ENCODE data around the gene MOAP1.

Gene MOAP1

GRCh38 chr14:93214598-93214997 lies 29.9 kb upstream of the MOAP1 start:
- no peaks in the 10 kb centered on the region for H3K4me1 ChIP-seq (ENCODE audit: control insufficient read depth in 2 of 2, insufficient read depth in 2 of 2, low read length in 2 of 2)
- peaks cover 16 to 47% of the 10 kb centered on the region in 2 donors for H3K36me3 ChIP-seq (ENCODE audit: control insufficient read depth in 2 of 2, insufficient read depth in 2 of 2, low read length in 2 of 2)
- H3K27me3 ChIP-seq (ENCODE audit: control insufficient read depth in 2 of 2, insufficient read depth in 2 of 2, low read length in 2 of 2) = no peaks in the 10 kb centered on the region
- H3K9ac ChIP-seq (ENCODE audit: low read depth in 1 of 2, low read length in 2 of 2) = no peak overlapping the region
- H3K4me3 ChIP-seq (ENCODE audit: low read length in 2 of 2) = no peak overlapping the region
- H3K27ac ChIP-seq (ENCODE audit: low read depth in 2 of 2, low read length in 2 of 2) = no peak overlapping the region
- no peaks in the 10 kb centered on the region for H3K9me3 ChIP-seq (ENCODE audit: control insufficient read depth in 2 of 2, low read length in 2 of 2)

- H3K27me3 ChIP-seq (ENCODE audit: control insufficient read depth in 2 of 2, insufficient read depth in 2 of 2, low read length in 2 of 2) = no peaks in the 10 kb centered on the region
- no peaks in the 10 kb centered on the region for H3K9me3 ChIP-seq (ENCODE audit: control insufficient read depth in 2 of 2, low read length in 2 of 2)
- peaks cover 16 to 40% of the 10 kb centered on the region in 2 donors for H3K36me3 ChIP-seq (ENCODE audit: control insufficient read depth in 2 of 2, insufficient read depth in 2 of 2, low read length in 2 of 2)
- peaks cover 5 to 10% of the 10 kb centered on the region in 2 donors for H3K4me1 ChIP-seq (ENCODE audit: control insufficient read depth in 2 of 2, insufficient read depth in 2 of 2, low read length in 2 of 2)
- no peak overlapping the region for H3K4me3 ChIP-seq (ENCODE audit: low read length in 2 of 2)
- no peak overlapping the region for H3K9ac ChIP-seq (ENCODE audit: low read depth in 1 of 2, low read length in 2 of 2)
- no peak overlapping the region for H3K27ac ChIP-seq (ENCODE audit: low read depth in 2 of 2, low read length in 2 of 2)
Observed at GRCh38 chr14:93212432-93212831, 27.7 kb upstream of the MOAP1 start.

- H3K4me3 ChIP-seq (ENCODE audit: low read length in 2 of 2) = peak overlapping the region; percentile 87 to 93
- peak overlapping the region; percentile 79 to 85 for H3K9ac ChIP-seq (ENCODE audit: low read depth in 1 of 2, low read length in 2 of 2)
- H3K27me3 ChIP-seq (ENCODE audit: control insufficient read depth in 2 of 2, insufficient read depth in 2 of 2, low read length in 2 of 2) = no peaks in the 10 kb centered on the region
- peaks cover 4 to 15% of the 10 kb centered on the region in 2 donors for H3K36me3 ChIP-seq (ENCODE audit: control insufficient read depth in 2 of 2, insufficient read depth in 2 of 2, low read length in 2 of 2)
- H3K27ac ChIP-seq (ENCODE audit: low read depth in 2 of 2, low read length in 2 of 2) = peak overlapping the region; percentile 76 to 88
- H3K9me3 ChIP-seq (ENCODE audit: control insufficient read depth in 2 of 2, low read length in 2 of 2) = no peaks in the 10 kb centered on the region
- H3K4me1 ChIP-seq (ENCODE audit: control insufficient read depth in 2 of 2, insufficient read depth in 2 of 2, low read length in 2 of 2) = peaks cover 7 to 14% of the 10 kb centered on the region in 2 donors
Observed at GRCh38 chr14:93207468-93208308, 23.0 kb upstream of the MOAP1 start.

GRCh38 chr14:93206793-93207467 lies 22.2 kb upstream of the MOAP1 start, which contains the start of the genes GON7 and UBR7:
GON7 (minus strand) TSS chr14:93207065; CDS start chr14:93207037, 28 bp downstream.
UBR7 (plus strand) TSS chr14:93207256; CDS start chr14:93207292, 36 bp downstream.
- H3K27ac ChIP-seq (ENCODE audit: low read depth in 2 of 2, low read length in 2 of 2) = peak within 1 kb of the TSS; percentile 81 to 88
- no peaks in the 10 kb centered on the region for H3K27me3 ChIP-seq (ENCODE audit: control insufficient read depth in 2 of 2, insufficient read depth in 2 of 2, low read length in 2 of 2)
- H3K9ac ChIP-seq (ENCODE audit: low read depth in 1 of 2, low read length in 2 of 2) = peak within 1 kb of the TSS; percentile 85
- no peaks in the 10 kb centered on the region for H3K9me3 ChIP-seq (ENCODE audit: control insufficient read depth in 2 of 2, low read length in 2 of 2)
- peak within 1 kb of the TSS; percentile 87 to 93 for H3K4me3 ChIP-seq (ENCODE audit: low read length in 2 of 2)
- H3K4me1 ChIP-seq (ENCODE audit: control insufficient read depth in 2 of 2, insufficient read depth in 2 of 2, low read length in 2 of 2) = peaks cover 7 to 14% of the 10 kb centered on the region in 2 donors
- peaks cover 0 to 8% of the 10 kb centered on the region in 2 donors for H3K36me3 ChIP-seq (ENCODE audit: control insufficient read depth in 2 of 2, insufficient read depth in 2 of 2, low read length in 2 of 2)

GRCh38 chr14:93201155-93201704 lies 16.5 kb upstream of the MOAP1 start:
- no peak overlapping the region for H3K9ac ChIP-seq (ENCODE audit: low read depth in 1 of 2, low read length in 2 of 2)

GRCh38 chr14:93200553-93200952 lies 15.9 kb upstream of the MOAP1 start:
- Histone ChIP-seq H3K36me3 (ENCODE audit: control insufficient read depth in 2 of 2, insufficient read depth in 2 of 2, low read length in 2 of 2) (peaks cover 0 to 2% of the 10 kb centered on the region in 2 donors), H3K9ac (ENCODE audit: low read depth in 1 of 2, low read length in 2 of 2) (no peak overlapping the region), H3K4me3 (ENCODE audit: low read length in 2 of 2) (no peak overlapping the region), H3K4me1 (ENCODE audit: control insufficient read depth in 2 of 2, insufficient read depth in 2 of 2, low read length in 2 of 2) (no peaks in the 10 kb centered on the region), H3K9me3 (ENCODE audit: control insufficient read depth in 2 of 2, low read length in 2 of 2) (no peaks in the 10 kb centered on the region), H3K27me3 (ENCODE audit: control insufficient read depth in 2 of 2, insufficient read depth in 2 of 2, low read length in 2 of 2) (no peaks in the 10 kb centered on the region), H3K27ac (ENCODE audit: low read depth in 2 of 2, low read length in 2 of 2) (no peak overlapping the region)

More at GRCh38 chr14:93201155-93201704, 16.5 kb upstream of the MOAP1 start:
- no peak overlapping the region for H3K4me3 ChIP-seq (ENCODE audit: low read length in 2 of 2)
- no peak overlapping the region for H3K27ac ChIP-seq (ENCODE audit: low read depth in 2 of 2, low read length in 2 of 2)
- H3K27me3 ChIP-seq (ENCODE audit: control insufficient read depth in 2 of 2, insufficient read depth in 2 of 2, low read length in 2 of 2) = no peaks in the 10 kb centered on the region
- no peaks in the 10 kb centered on the region for H3K9me3 ChIP-seq (ENCODE audit: control insufficient read depth in 2 of 2, low read length in 2 of 2)
- peaks cover 2 to 3% of the 10 kb centered on the region in 2 donors for H3K4me1 ChIP-seq (ENCODE audit: control insufficient read depth in 2 of 2, insufficient read depth in 2 of 2, low read length in 2 of 2)
- H3K36me3 ChIP-seq (ENCODE audit: control insufficient read depth in 2 of 2, insufficient read depth in 2 of 2, low read length in 2 of 2) = peaks cover 0 to 2% of the 10 kb centered on the region in 2 donors

- Histone ChIP-seq H3K9ac (ENCODE audit: low read depth in 1 of 2, low read length in 2 of 2) (no peak overlapping the region), H3K27ac (ENCODE audit: low read depth in 2 of 2, low read length in 2 of 2) (no peak overlapping the region), H3K9me3 (ENCODE audit: control insufficient read depth in 2 of 2, low read length in 2 of 2) (no peaks in the 10 kb centered on the region), H3K36me3 (ENCODE audit: control insufficient read depth in 2 of 2, insufficient read depth in 2 of 2, low read length in 2 of 2) (no peaks in the 10 kb centered on the region), H3K4me1 (ENCODE audit: control insufficient read depth in 2 of 2, insufficient read depth in 2 of 2, low read length in 2 of 2) (no peaks in the 10 kb centered on the region), H3K27me3 (ENCODE audit: control insufficient read depth in 2 of 2, insufficient read depth in 2 of 2, low read length in 2 of 2) (no peaks in the 10 kb centered on the region), H3K4me3 (ENCODE audit: low read length in 2 of 2) (no peak overlapping the region)
Observed at GRCh38 chr14:93199031-93199430, 14.3 kb upstream of the MOAP1 start.

GRCh38 chr14:93195316-93195999 lies 10.8 kb upstream of the MOAP1 start:
- no peak overlapping the region for H3K9ac ChIP-seq (ENCODE audit: low read depth in 1 of 2, low read length in 2 of 2)
- H3K27me3 ChIP-seq (ENCODE audit: control insufficient read depth in 2 of 2, insufficient read depth in 2 of 2, low read length in 2 of 2) = no peaks in the 10 kb centered on the region
- no peaks in the 10 kb centered on the region for H3K4me1 ChIP-seq (ENCODE audit: control insufficient read depth in 2 of 2, insufficient read depth in 2 of 2, low read length in 2 of 2)
- H3K36me3 ChIP-seq (ENCODE audit: control insufficient read depth in 2 of 2, insufficient read depth in 2 of 2, low read length in 2 of 2) = no peaks in the 10 kb centered on the region
- H3K9me3 ChIP-seq (ENCODE audit: control insufficient read depth in 2 of 2, low read length in 2 of 2) = no peaks in the 10 kb centered on the region
- no peak overlapping the region for H3K4me3 ChIP-seq (ENCODE audit: low read length in 2 of 2)
- peak overlapping the region; percentile 64 to 68 for H3K27ac ChIP-seq (ENCODE audit: low read depth in 2 of 2, low read length in 2 of 2)

GRCh38 chr14:93186956-93187355 lies 2.3 kb upstream of the MOAP1 start:
- Histone ChIP-seq H3K27ac (ENCODE audit: low read depth in 2 of 2, low read length in 2 of 2) (no peak overlapping the region), H3K27me3 (ENCODE audit: control insufficient read depth in 2 of 2, insufficient read depth in 2 of 2, low read length in 2 of 2) (no peaks in the 10 kb centered on the region), H3K4me1 (ENCODE audit: control insufficient read depth in 2 of 2, insufficient read depth in 2 of 2, low read length in 2 of 2) (peaks cover 13 to 20% of the 10 kb centered on the region in 2 donors), H3K9ac (ENCODE audit: low read depth in 1 of 2, low read length in 2 of 2) (no peak overlapping the region), H3K36me3 (ENCODE audit: control insufficient read depth in 2 of 2, insufficient read depth in 2 of 2, low read length in 2 of 2) (peaks cover 11 to 15% of the 10 kb centered on the region in 2 donors), H3K9me3 (ENCODE audit: control insufficient read depth in 2 of 2, low read length in 2 of 2) (no peaks in the 10 kb centered on the region), H3K4me3 (ENCODE audit: low read length in 2 of 2) (no peak overlapping the region)
